Thymus (tissue), 11 donors: ENCODE data around the gene FBXO5. TPM values are rescaled to one million over a fixed set of nuclear protein-coding genes. Genes with fewer than 3 reads are reported as not detected.
"Not testable (repeated sequence)": the region's sequence is repeated elsewhere in the genome, so short reads cannot be mapped to it uniquely, and the experiment has no call there.

Experiments
- DNase-seq, 9 donors: peaks; one replicate each; pipeline ENCODE4 v3.0.0-alpha.2; 2013; ENCODE audit warnings: low spot score in 9 of 9, low read depth in 6 of 9, missing footprints in 1 of 9
- H3K27ac ChIP-seq, 2 donors: one replicate each; pipeline ENCODE4 v1.5.1; 2013; ENCODE audit warnings: control low read depth in 1 of 2, low read depth in 1 of 2, low read length in 1 of 2, mild to moderate bottlenecking in 1 of 2, moderate library complexity in 1 of 2
- H3K27me3 ChIP-seq, 2 donors: one replicate each; pipeline ENCODE4 v1.5.1; 2013; ENCODE audit warnings: low read length in 1 of 2; ENCODE audit not compliant: control insufficient read depth in 2 of 2, insufficient read depth in 1 of 2
- H3K36me3 ChIP-seq, 2 donors: one replicate each; pipeline ENCODE4 v1.5.1; 2013; ENCODE audit warnings: low read length in 1 of 2, mild to moderate bottlenecking in 1 of 2, moderate library complexity in 1 of 2; ENCODE audit not compliant: control insufficient read depth in 2 of 2, insufficient read depth in 2 of 2
- H3K4me1 ChIP-seq, 2 donors: one replicate each; pipeline ENCODE4 v1.5.1; 2013; ENCODE audit warnings: low read length in 2 of 2; ENCODE audit not compliant: control insufficient read depth in 2 of 2, insufficient read depth in 2 of 2
- H3K4me3 ChIP-seq, 2 donors: one replicate each; pipeline ENCODE4 v1.5.1; 2013; ENCODE audit warnings: low read length in 2 of 2, control low read depth in 1 of 2, mild to moderate bottlenecking in 1 of 2
- H3K9me3 ChIP-seq, 2 donors: one replicate each; pipeline ENCODE4 v1.5.1; 2013; ENCODE audit warnings: low read length in 1 of 2, mild to moderate bottlenecking in 1 of 2; ENCODE audit not compliant: control insufficient read depth in 2 of 2, insufficient read depth in 1 of 2
- WGBS: extraction: QIAGEN DNeasy Blood & Tissue Kit; methylation state at CpG from one replicate; pipeline ENCODE4 v1.1.7; 2013; 5-methylcytosine and 5-hydroxymethylcytosine counted together
- polyA plus RNA-seq: library from polyadenylated mRNA; stranded (reverse); fragments of 200-250 nt; gene quantifications from one replicate; pipeline ENCODE4 v1.2.3, GENCODE V29; 2013
- total RNA-seq: library from RNA; stranded (reverse); fragments of 120-200 nt; gene quantifications from one replicate; pipeline ENCODE4 v1.2.4, GENCODE V29; 2013
- donor health status: healthy.

Gene FBXO5
- total and polyA plus RNA-seq, 2 donors = 6.4 to 32.6 TPM

GRCh38 chr6:153001767-153002612 lies 19.1 kb upstream of the FBXO5 start:
- Histone ChIP-seq H3K36me3 (peaks cover 3 to 8% of the 10 kb centered on the region in 2 donors), H3K4me1 (peaks cover 8 to 13% of the 10 kb centered on the region in 2 donors), H3K27ac (peak overlapping the region; percentile 64 to 72), H3K27me3 (no peaks in the 10 kb centered on the region), H3K4me3 (peak overlapping the region; percentile 64 to 87), H3K9me3 (no peaks in the 10 kb centered on the region)
- 7% methylated on average over 24 of the region's 31 CpGs for whole genome bisulfite sequencing
- DNase-seq = peak in 2 of 9 donors; percentile 18 to 39

GRCh38 chr6:153000790-153001189 lies 17.9 kb upstream of the FBXO5 start:
- not testable (repeated sequence) for H3K27ac ChIP-seq, DNase-seq, H3K9me3 ChIP-seq, H3K4me3 ChIP-seq, H3K27me3 ChIP-seq
- Histone ChIP-seq H3K36me3 (peaks cover 3 to 15% of the 10 kb centered on the region in 2 donors), H3K4me1 (peaks cover 8 to 13% of the 10 kb centered on the region in 2 donors)
- 98% methylated on average over 9 of the region's 9 CpGs for WGBS

- Histone ChIP-seq H3K4me1 (peaks cover 8 to 13% of the 10 kb centered on the region in 2 donors), H3K27me3 (no peaks in the 10 kb centered on the region), H3K36me3 (peaks cover 3 to 21% of the 10 kb centered on the region in 2 donors), H3K27ac (no peak overlapping the region), H3K9me3 (no peaks in the 10 kb centered on the region), H3K4me3 (no peak overlapping the region)
- DNase-seq = no peak
These were observed 17.4 kb upstream of the FBXO5 start for GRCh38 chr6:153000243-153000642.

- Histone ChIP-seq H3K4me1 (peaks cover 8 to 13% of the 10 kb centered on the region in 2 donors), H3K36me3 (peaks cover 3 to 21% of the 10 kb centered on the region in 2 donors)
- WGBS = 96% methylated on average over 2 of the region's 2 CpGs
- H3K27ac ChIP-seq, H3K4me3 ChIP-seq, DNase-seq, H3K27me3 ChIP-seq, H3K9me3 ChIP-seq: not testable (repeated sequence)
These were observed 16.7 kb upstream of the FBXO5 start for GRCh38 chr6:152999538-152999937.

GRCh38 chr6:152993847-152994246 lies 11.0 kb upstream of the FBXO5 start:
- no peaks in the 10 kb centered on the region for H3K9me3 ChIP-seq
- H3K4me3 ChIP-seq = no peak overlapping the region
- peaks cover 3 to 56% of the 10 kb centered on the region in 2 donors for H3K36me3 ChIP-seq
- peaks cover 0 to 3% of the 10 kb centered on the region in 2 donors for H3K4me1 ChIP-seq
- DNase-seq = no peak
- H3K27ac ChIP-seq = no peak overlapping the region
- H3K27me3 ChIP-seq = no peaks in the 10 kb centered on the region

GRCh38 chr6:152993431-152993830 lies 10.6 kb upstream of the FBXO5 start:
- Histone ChIP-seq H3K4me3 (no peak overlapping the region), H3K36me3 (peaks cover 3 to 56% of the 10 kb centered on the region in 2 donors), H3K27me3 (no peaks in the 10 kb centered on the region), H3K4me1 (peaks cover 0 to 3% of the 10 kb centered on the region in 2 donors), H3K27ac (no peak overlapping the region), H3K9me3 (no peaks in the 10 kb centered on the region)
- DNase-seq = no peak

- peaks cover 3 to 22% of the 10 kb centered on the region in 2 donors for H3K36me3 ChIP-seq
- peaks cover 11 to 15% of the 10 kb centered on the region in 2 donors for H3K4me1 ChIP-seq
- no peaks in the 10 kb centered on the region for H3K27me3 ChIP-seq
- no peak overlapping the region for H3K27ac ChIP-seq
- 94% methylated on average over 2 of the region's 2 CpGs for WGBS
- no peak overlapping the region for H3K4me3 ChIP-seq
- no peaks in the 10 kb centered on the region for H3K9me3 ChIP-seq
- DNase-seq = no peak
These were observed 4.1 kb upstream of the FBXO5 start for GRCh38 chr6:152986978-152987377.

- not testable (repeated sequence) for H3K9me3 ChIP-seq, H3K27ac ChIP-seq, H3K27me3 ChIP-seq, DNase-seq
- Histone ChIP-seq H3K4me1 (peaks cover 15 to 16% of the 10 kb centered on the region in 2 donors), H3K36me3 (peaks cover 3 to 14% of the 10 kb centered on the region in 2 donors), H3K4me3 (peak overlapping the region in 1 of 2 donors; percentile 63)
- WGBS = 96% methylated on average over 11 of the region's 11 CpGs
These were observed 2.5 kb upstream of the FBXO5 start for GRCh38 chr6:152985300-152985699.

- Histone ChIP-seq H3K36me3 (peaks cover 3 to 10% of the 10 kb centered on the region in 2 donors), H3K4me1 (peaks cover 16% of the 10 kb centered on the region in 2 donors), H3K27ac (peak overlapping the region; percentile 64 to 85), H3K27me3 (no peaks in the 10 kb centered on the region), H3K9me3 (no peaks in the 10 kb centered on the region), H3K4me3 (peak overlapping the region; percentile 63 to 87)
- WGBS = 7% methylated on average over 7 of the region's 7 CpGs
- DNase-seq = peak in 1 of 9 donors; percentile 40
These were observed 1.7 kb upstream of the FBXO5 start for GRCh38 chr6:152984513-152984872.
